LNCAP (cell line): ENCODE measurements around the gene ACTN4.

Experiments
- CTCF ChIP-seq: fragments of 450-650 bp; IDR thresholded peaks from 2 replicates; pipeline ENCODE4 v1.5.1; 2017; ENCODE audit warnings: mild to moderate bottlenecking

ACTN4 gene

GRCh38 chr19:38665950-38666662, 18.7 kb downstream of the ACTN4 start:
- no peak for TF ChIP-seq CTCF

GRCh38 chr19:38666663-38667511, 19.4 kb downstream of the ACTN4 start:
- TF ChIP-seq CTCF = no peak

- TF ChIP-seq CTCF = no peak
Measured at GRCh38 chr19:38667661-38668171, 20.3 kb downstream of the ACTN4 start.

GRCh38 chr19:38669552-38669951, 22.1 kb downstream of the ACTN4 start:
- TF ChIP-seq CTCF = no peak

- TF ChIP-seq CTCF = no peak
Measured at GRCh38 chr19:38670921-38671398, 23.5 kb downstream of the ACTN4 start.

GRCh38 chr19:38671654-38672053, 24.2 kb downstream of the ACTN4 start:
- TF ChIP-seq CTCF = no peak

- no peak for TF ChIP-seq CTCF
Measured at GRCh38 chr19:38673030-38673429, 25.6 kb downstream of the ACTN4 start.
